ENCODE measurements around the gene NFX1. TPM values are rescaled to one million over a fixed set of nuclear protein-coding genes. Genes with fewer than 3 reads are reported as not detected.

The NFX1 gene
- total RNA-seq, 4 donors from 2014 or later: 44.7 to 65.3 (median 49.8) TPM

DNA sequence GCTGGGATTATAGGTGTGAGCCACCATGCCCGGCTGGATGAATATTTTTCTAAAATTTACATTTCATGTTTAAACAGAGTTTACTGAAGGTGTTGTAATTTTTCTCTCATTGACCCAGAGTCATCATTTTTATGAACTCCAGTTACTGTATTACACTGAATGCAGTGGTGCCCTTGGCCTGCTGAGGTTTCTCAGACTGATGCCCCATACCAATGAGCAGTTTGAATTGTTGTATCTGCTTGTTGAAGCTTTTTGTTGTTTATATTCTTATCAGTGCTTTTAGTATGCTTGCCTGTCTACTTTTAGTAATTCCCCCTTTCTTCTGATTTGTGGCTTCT, 29.9 kb downstream of the NFX1 start:
- H3K36me3 ChIP-seq: peaks cover 45 to 55% of the 10 kb centered on the region in 2 donors
- intact Hi-C loops (cut with DNase I): no loop called here
- no peak for DNase-seq
- peaks cover 4 to 12% of the 10 kb centered on the region in 2 donors for H3K4me1 ChIP-seq
- TF ChIP-seq CTCF (IDR thresholded peaks at IDR 0.05) (no peak), POLR2A (IDR thresholded peaks at IDR 0.05) (no peak)
- H3K4me3 ChIP-seq (replicated peaks in 1 of 3): no peak overlapping the region
- no peaks in the 10 kb centered on the region for H3K9me3 ChIP-seq
- 89 to 93% methylated on average over 1 of the region's 1 CpG for WGBS, 2 donors
- peak overlapping the region in 1 of 3 donors; percentile 35 for H3K27ac ChIP-seq
- H3K27me3 ChIP-seq: no peaks in the 10 kb centered on the region

- H3K4me1 ChIP-seq: peaks cover 4 to 12% of the 10 kb centered on the region in 2 donors
- H3K27me3 ChIP-seq: no peaks in the 10 kb centered on the region
- no peaks in the 10 kb centered on the region for H3K9me3 ChIP-seq
- TF ChIP-seq CTCF (IDR thresholded peaks at IDR 0.05) (no peak), POLR2A (IDR thresholded peaks at IDR 0.05) (no peak)
- no peak overlapping the region for H3K4me3 ChIP-seq (replicated peaks in 1 of 3)
- 89 to 97% methylated on average over 2 of the region's 2 CpGs for WGBS, 2 donors
- peak overlapping the region in 2 of 3 donors; percentile 2 to 35 for H3K27ac ChIP-seq
- no peak for DNase-seq
- H3K36me3 ChIP-seq: peaks cover 41 to 51% of the 10 kb centered on the region in 2 donors
- intact Hi-C loops (cut with DNase I): no loop called here
Measured at GRCh38 chr9:33320568-33321261, 30.4 kb downstream of the NFX1 start.

DNA sequence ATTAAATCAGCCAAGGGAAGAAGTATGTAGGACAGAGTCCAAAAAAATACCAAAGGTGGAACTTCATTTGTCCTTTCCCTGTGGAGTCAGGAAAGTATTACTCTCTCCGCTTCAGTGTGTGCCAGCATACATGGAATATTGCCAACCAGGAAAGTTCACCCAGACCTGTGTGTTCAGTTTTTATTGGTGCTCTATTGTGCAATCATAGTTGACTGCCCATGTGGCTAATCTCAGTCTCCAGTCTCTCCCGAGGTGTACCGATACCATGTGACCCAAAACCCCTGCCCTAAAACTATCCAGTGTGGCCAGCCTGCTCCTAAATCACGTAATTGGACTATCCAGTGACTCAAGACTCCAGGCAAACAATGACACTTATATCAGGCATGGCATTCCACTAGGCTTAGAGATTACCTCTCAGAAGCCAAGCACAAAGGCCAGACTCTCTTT, 38.8 kb downstream of the NFX1 start:
- no peaks in the 10 kb centered on the region for H3K27me3 ChIP-seq
- H3K4me3 ChIP-seq (replicated peaks in 1 of 3): no peak overlapping the region
- 22 to 41% methylated on average over 4 of the region's 4 CpGs for WGBS, 2 donors
- peak; percentile 87 to 88 for DNase-seq
- TF ChIP-seq CTCF (IDR thresholded peaks at IDR 0.05): no peak
- TF ChIP-seq POLR2A (IDR thresholded peaks at IDR 0.05): peak in 1 of 2 donors; percentile 4
- H3K36me3 ChIP-seq: peaks cover 18 to 22% of the 10 kb centered on the region in 2 donors
- no peaks in the 10 kb centered on the region for H3K9me3 ChIP-seq
- H3K4me1 ChIP-seq: peaks cover 25 to 32% of the 10 kb centered on the region in 2 donors
- intact Hi-C loops (cut with DNase I): no loop called here
- peak overlapping the region; percentile 90 to 92 (median 91) for H3K27ac ChIP-seq

DNA sequence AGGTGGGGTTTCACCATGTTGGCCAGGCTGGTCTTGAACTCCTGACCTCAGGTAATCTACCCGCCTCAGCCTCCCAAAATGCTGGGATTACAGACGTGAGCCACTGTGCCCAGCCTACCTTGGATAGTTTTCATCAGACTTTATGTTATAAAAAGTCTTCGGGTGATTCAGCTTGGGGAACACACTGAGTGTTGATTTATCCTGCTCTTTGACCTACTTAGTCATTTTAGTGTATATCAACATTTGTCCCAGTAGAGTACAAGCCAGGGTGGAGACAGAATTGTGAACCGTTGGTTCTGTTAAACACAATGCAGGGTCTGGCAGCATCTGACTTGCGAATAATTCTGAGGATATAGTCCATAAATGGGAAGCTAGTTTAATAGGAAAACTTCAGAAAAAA, 39.7 kb downstream of the NFX1 start:
- H3K9me3 ChIP-seq: no peaks in the 10 kb centered on the region
- H3K36me3 ChIP-seq: peaks cover 19 to 22% of the 10 kb centered on the region in 2 donors
- H3K4me3 ChIP-seq (replicated peaks in 1 of 3): no peak overlapping the region
- peak overlapping the region; percentile 90 to 92 (median 91) for H3K27ac ChIP-seq
- TF ChIP-seq POLR2A (IDR thresholded peaks at IDR 0.05): no peak
- no peak for TF ChIP-seq CTCF (IDR thresholded peaks at IDR 0.05)
- H3K4me1 ChIP-seq: peaks cover 25 to 32% of the 10 kb centered on the region in 2 donors
- intact Hi-C loops (cut with DNase I): no loop called here
- 85 to 87% methylated on average over 5 of the region's 5 CpGs for WGBS, 2 donors
- no peak for DNase-seq
- no peaks in the 10 kb centered on the region for H3K27me3 ChIP-seq

DNA sequence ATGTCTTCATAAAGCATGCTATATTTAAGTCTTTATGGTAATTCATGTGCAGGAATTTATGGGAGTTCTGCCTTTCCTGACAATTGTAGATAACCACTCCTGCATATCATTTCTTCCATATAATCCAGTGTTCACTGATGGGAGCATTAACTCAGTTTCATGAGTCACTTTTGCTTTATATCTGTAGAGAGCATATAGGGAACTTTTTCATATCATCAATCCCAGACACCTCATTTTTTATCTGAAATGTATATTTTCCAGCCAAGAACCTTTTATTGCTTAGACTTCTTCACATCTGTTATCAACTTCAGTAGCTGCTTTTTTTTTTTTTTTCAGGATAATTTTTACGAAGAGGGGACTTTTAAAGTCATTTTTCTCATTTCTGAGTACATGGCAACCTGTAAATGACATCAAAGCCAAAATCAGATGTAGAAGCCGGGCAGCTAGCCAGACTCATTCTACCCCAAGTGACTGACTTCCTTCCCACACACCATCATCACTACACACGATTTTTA, 41.1 kb downstream of the NFX1 start:
- H3K27me3 ChIP-seq: no peaks in the 10 kb centered on the region
- peaks cover 19 to 22% of the 10 kb centered on the region in 2 donors for H3K36me3 ChIP-seq
- intact Hi-C loops (cut with DNase I): no loop called here
- H3K9me3 ChIP-seq: no peaks in the 10 kb centered on the region
- DNase-seq: no peak
- H3K4me1 ChIP-seq: peaks cover 25 to 32% of the 10 kb centered on the region in 2 donors
- H3K4me3 ChIP-seq (replicated peaks in 1 of 3): no peak overlapping the region
- TF ChIP-seq POLR2A (IDR thresholded peaks at IDR 0.05) (no peak), CTCF (IDR thresholded peaks at IDR 0.05) (no peak)
- WGBS, 2 donors: 80 to 93% methylated on average over 3 of the region's 3 CpGs
- H3K27ac ChIP-seq: no peak overlapping the region

All from thyroid gland (tissue), 4 donors.